Central memory CD8-positive, alpha-beta T cell (primary cell): ENCODE data around the gene BICC1.

ENCODE experiments used
- ATAC-seq: fragments of 150-1000 bp; cut with Tn5 transposase; replicated peaks from 2 replicates; pipeline ENCODE4 v1.10.0; 2022; ENCODE audit warnings: mild to moderate bottlenecking, moderate FRiP score, moderate number of reproducible peaks; ENCODE audit not compliant: poor library complexity, severe bottlenecking; ENCODE audit errors: extremely low read depth
- DNase-seq, 2 donors: peaks; one replicate each; pipeline ENCODE4 v3.0.0; 2021; ENCODE audit warnings: low spot score in 2 of 2
- H3K27ac Mint-ChIP-seq: one replicate; pipeline ENCODE4 v1.8.0; 2022; ENCODE audit warnings: low read depth, mild to moderate bottlenecking, moderate library complexity, mixed read lengths
- H3K27me3 Mint-ChIP-seq: one replicate; pipeline ENCODE4 v1.8.0; 2022; ENCODE audit warnings: mixed read lengths
- H3K36me3 Mint-ChIP-seq: one replicate; pipeline ENCODE4 v1.8.0; 2022; ENCODE audit warnings: mild to moderate bottlenecking, moderate library complexity, mixed read lengths; ENCODE audit not compliant: insufficient read depth
- H3K4me1 Mint-ChIP-seq: one replicate; pipeline ENCODE4 v1.8.0; 2022; ENCODE audit warnings: mixed read lengths
- H3K4me3 Mint-ChIP-seq: one replicate; pipeline ENCODE4 v1.8.0; 2022; ENCODE audit warnings: mild to moderate bottlenecking, moderate library complexity, mixed read lengths
- H3K9me3 Mint-ChIP-seq: one replicate; pipeline ENCODE4 v1.8.0; 2022; ENCODE audit warnings: mixed read lengths

The BICC1 gene

DNA sequence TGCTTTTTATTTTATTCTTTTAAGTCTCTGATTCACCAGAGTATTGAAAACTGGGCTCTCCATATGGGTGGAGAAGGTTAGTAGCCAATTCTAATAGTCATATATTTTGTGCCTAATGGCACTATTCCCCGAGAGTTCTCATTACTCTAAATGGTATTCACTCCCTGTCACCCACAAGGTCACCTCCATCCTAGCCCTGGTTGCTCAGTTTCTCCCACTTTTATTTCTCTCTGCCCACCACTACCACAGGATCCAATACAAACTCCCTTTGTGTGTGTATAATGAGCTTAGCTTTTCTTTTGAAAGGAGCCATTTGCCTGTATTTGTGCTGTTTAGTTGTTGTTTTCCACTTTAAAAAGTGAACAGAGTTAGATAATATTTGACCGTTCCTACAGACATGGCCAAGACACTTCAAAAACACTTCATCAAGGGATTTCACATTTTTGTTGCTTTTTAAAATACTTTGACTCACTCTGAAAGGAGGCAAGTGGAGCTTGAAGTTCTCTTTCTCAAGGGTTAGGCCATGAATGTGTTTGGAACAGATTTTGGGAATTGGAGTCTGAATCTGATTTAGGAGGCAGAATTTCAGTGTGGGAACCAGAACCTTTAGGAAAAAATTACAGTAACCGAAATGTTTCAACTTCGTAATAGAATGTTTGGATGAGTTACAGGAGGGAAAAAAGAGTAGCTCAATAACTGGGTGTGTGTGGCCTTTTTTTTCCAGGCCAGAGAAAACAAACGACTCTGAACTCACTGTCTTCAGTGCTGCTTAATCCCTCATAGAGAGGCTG is 321.3 kb downstream of the BICC1 start:
- DNase-seq (no peak), ATAC-seq (no peak)
- Mint-ChIP-seq H3K9me3 (no peaks in the 10 kb centered on the region), H3K4me3 (no peak overlapping the region), H3K4me1 (no peaks in the 10 kb centered on the region), H3K27ac (no peak overlapping the region), H3K27me3 (no peaks in the 10 kb centered on the region), H3K36me3 (no peaks in the 10 kb centered on the region)

DNA sequence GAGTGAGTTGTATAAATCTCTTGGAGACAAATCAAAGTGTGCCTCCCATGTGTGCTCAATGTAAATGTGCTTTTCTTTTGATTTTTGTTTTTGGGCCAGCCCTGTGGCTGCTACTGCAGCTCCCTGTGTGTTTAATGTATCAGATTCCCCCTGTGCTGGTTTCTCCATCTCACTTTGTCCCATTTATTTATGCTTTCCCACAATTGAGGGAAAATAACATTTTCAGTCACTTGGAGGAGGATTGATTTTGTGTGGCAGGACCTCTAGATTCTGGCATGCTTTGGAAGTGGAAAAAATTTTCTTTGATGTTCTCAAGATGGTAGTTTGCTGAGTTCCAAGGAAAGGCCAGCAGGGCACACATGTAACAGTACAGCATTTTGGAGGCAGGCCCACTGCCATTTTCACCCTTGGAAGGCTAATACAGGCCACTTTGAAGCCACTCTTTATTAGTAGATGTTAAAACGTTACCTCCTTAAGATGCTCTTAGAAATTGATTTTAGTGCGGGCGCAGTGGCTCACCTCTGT is 323.6 kb downstream of the BICC1 start:
- H3K36me3 Mint-ChIP-seq = no peaks in the 10 kb centered on the region
- no peaks in the 10 kb centered on the region for H3K9me3 Mint-ChIP-seq
- no peak for ATAC-seq
- no peaks in the 10 kb centered on the region for H3K27me3 Mint-ChIP-seq
- no peak overlapping the region for H3K4me3 Mint-ChIP-seq
- no peak for DNase-seq
- H3K27ac Mint-ChIP-seq = no peak overlapping the region
- no peaks in the 10 kb centered on the region for H3K4me1 Mint-ChIP-seq

DNA sequence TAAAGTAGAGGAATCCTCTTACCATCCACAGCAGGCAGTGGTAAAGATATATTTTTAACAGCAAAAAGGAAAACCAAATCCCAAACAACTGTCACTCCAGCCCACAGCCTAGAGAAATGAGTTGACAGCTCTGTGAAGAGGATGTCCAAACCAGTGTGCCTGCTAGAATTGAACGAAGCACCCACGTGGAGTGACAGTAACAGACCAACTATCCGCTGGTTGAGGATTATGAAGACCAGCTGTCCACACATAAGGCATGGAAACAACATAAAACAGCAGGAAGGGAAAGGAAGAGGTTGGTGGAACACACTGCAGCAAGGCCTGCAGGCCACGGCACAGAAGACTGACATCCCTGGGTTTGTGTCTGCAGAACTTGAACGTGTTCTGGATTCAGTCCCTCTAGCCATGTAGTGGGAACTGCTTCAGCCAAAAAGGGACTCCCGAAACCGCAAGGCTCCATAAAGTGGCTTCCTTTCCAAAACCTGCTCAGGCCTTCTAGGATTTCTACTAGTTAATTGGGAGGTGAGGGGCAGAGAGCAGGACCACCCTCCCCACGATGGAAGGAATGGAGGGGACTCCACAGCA is 324.4 kb downstream of the BICC1 start:
- ATAC-seq (no peak), DNase-seq (no peak)
- no peak overlapping the region for H3K27ac Mint-ChIP-seq
- no peaks in the 10 kb centered on the region for H3K27me3 Mint-ChIP-seq
- H3K4me3 Mint-ChIP-seq = no peak overlapping the region
- no peaks in the 10 kb centered on the region for H3K9me3 Mint-ChIP-seq
- no peaks in the 10 kb centered on the region for H3K36me3 Mint-ChIP-seq
- no peaks in the 10 kb centered on the region for H3K4me1 Mint-ChIP-seq

DNA sequence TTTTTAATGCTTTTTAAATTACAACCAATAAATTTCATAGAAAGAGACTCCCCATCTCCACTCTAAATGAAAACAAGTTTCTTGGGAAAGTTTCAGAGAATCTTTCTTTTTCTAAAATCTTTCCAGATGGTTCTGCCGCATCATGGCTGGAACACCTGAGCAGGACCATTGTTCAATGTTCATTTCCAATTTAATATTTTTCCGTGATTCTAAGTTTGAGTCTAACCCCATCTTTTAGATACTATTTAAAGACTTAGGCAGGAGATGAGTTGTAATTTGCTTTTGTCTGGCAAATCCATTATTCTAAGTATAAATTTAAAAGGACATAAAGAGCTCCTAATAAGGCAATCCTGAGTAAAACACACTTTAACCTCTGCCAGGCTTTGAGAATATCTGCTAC is 325.2 kb downstream of the BICC1 start:
- no peaks in the 10 kb centered on the region for H3K36me3 Mint-ChIP-seq
- DNase-seq (no peak), ATAC-seq (no peak)
- H3K9me3 Mint-ChIP-seq = no peaks in the 10 kb centered on the region
- no peak overlapping the region for H3K4me3 Mint-ChIP-seq
- H3K4me1 Mint-ChIP-seq = no peaks in the 10 kb centered on the region
- no peaks in the 10 kb centered on the region for H3K27me3 Mint-ChIP-seq
- no peak overlapping the region for H3K27ac Mint-ChIP-seq

DNA sequence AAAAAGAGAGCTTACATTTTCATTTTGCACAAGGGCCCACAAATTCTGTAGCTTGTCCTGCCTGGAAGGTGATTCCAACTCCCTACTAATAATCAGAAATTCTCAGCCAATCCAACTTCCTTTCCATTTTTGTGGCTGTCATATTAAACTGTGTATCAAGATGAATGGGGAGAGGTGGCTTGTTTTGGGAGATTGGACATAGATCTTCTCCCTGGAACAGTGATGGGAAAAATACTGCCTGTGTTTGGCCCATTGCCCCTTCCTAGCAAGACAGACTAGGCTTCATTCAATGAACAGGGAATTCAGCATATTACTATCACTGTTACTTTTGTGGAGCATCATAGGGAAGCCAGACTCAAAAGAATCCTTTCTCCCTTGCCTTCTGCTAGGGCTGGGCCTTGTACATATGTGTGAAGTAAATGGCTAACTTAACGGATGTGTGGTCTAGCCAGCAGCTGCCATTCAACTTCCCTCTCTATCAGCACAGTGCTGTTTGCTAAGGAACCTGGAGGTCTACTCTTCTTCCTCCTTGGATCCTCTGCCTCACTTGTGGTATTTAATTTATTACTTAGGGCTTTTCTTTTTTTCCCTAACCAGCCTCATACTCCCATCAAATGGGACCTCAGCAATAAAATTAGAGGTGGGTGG is 326.0 kb downstream of the BICC1 start:
- Mint-ChIP-seq H3K4me1 (no peaks in the 10 kb centered on the region), H3K27ac (no peak overlapping the region), H3K9me3 (no peaks in the 10 kb centered on the region), H3K36me3 (no peaks in the 10 kb centered on the region), H3K4me3 (no peak overlapping the region), H3K27me3 (no peaks in the 10 kb centered on the region)
- ATAC-seq = no peak
- no peak for DNase-seq

DNA sequence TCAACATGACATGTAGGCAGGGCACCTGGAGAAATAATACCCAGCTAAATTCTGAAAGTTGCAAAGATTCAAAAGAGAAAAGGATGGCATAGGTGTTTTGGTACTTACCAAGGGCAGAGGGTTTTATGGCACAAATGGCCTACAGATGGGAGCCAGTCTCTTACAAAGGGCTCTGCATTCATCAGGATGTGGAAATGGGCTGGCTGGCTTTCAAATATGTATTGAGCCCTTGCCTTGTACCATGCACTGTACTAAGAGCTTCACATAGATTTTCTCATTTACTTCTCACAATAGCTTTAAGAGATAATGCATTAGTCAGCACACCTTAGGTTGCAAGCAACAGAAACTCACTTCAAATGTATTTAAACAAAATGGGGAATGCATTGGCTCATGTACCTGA is 327.1 kb downstream of the BICC1 start:
- ATAC-seq (no peak), DNase-seq (no peak)
- Mint-ChIP-seq H3K36me3 (no peaks in the 10 kb centered on the region), H3K27me3 (no peaks in the 10 kb centered on the region), H3K9me3 (no peaks in the 10 kb centered on the region), H3K4me1 (no peaks in the 10 kb centered on the region), H3K27ac (no peak overlapping the region), H3K4me3 (no peak overlapping the region)

DNA sequence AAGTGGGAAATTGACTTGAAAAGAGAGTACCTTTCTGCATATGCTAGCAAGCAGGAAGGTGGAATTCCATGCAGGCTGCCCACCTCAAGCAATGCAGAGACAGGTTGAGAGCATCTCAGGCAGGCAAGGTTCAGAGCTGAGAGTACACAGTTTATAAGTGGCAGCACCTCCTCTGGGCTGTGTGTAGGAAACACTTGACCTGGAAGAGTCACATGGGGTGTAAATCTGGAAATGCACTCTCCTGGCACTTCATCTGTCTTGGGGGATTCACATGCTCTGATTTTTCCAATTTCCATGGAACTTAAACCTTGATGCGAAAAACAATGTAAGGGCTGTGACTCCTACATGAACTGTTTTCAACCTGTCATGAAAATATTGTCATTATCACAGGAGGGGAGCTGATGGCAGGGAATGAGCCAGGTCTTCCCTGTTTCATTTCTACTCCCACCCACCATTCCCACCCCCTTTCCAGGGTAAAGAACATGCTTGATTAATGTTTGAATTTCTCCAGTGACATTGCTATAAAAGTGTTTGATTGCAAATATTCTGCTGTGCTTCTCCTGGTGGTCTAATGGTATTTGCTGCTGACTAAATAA is 328.3 kb downstream of the BICC1 start:
- Mint-ChIP-seq H3K4me1 (no peaks in the 10 kb centered on the region), H3K9me3 (no peaks in the 10 kb centered on the region), H3K4me3 (no peak overlapping the region), H3K36me3 (no peaks in the 10 kb centered on the region), H3K27ac (no peak overlapping the region), H3K27me3 (no peaks in the 10 kb centered on the region)
- ATAC-seq = no peak
- DNase-seq = no peak

DNA sequence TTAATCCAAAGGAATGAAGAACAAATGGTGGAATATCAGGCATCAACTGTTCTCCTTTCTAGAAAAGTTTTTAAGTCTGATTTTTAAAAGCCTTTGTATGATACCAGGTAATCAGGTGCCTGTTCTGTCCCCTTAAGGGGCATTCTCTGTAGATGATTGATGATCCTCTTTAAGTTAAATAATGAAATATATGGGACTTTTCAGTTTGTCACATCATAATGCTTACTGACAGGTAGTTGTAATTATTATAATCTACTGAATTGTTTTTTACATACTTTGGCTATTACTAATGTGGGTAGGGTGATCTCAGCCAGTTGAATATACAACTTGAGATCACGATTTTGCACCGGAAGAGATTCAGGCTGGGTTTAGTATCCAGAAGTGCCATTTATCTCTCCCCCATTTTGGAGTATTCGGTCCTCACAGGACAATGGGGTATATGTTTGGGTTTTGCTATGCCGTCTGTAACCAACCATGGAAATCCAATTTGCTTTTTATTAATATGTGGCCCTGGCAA is 330.2 kb downstream of the BICC1 start:
- Mint-ChIP-seq H3K36me3 (no peaks in the 10 kb centered on the region), H3K9me3 (peaks cover 3% of the 10 kb centered on the region), H3K27ac (no peak overlapping the region), H3K27me3 (no peaks in the 10 kb centered on the region), H3K4me1 (no peaks in the 10 kb centered on the region), H3K4me3 (no peak overlapping the region)
- no peak for ATAC-seq
- no peak for DNase-seq

DNA sequence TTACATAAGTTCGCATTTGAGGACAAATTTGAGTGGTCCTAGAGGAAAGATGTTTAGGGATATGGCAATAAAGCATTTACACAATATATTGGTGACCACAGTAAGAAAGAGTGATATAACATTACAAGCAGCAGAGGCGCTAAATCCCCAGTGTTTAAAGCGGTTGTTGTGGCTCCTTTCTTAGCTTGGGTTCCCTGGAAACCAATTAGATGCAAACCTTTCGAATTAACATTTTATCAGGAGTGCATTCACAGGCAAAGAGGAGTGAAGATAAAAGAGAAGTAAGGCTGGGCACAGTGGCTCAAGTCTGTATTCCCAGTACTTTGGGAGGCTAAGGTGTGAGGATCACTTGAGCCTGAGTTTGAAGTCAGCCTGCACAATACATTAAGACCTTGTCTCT is 331.1 kb downstream of the BICC1 start:
- H3K36me3 Mint-ChIP-seq = no peaks in the 10 kb centered on the region
- H3K4me3 Mint-ChIP-seq = no peak overlapping the region
- H3K9me3 Mint-ChIP-seq = peaks cover 4% of the 10 kb centered on the region
- ATAC-seq (no peak), DNase-seq (no peak)
- no peaks in the 10 kb centered on the region for H3K27me3 Mint-ChIP-seq
- H3K27ac Mint-ChIP-seq = no peak overlapping the region
- H3K4me1 Mint-ChIP-seq = no peaks in the 10 kb centered on the region

DNA sequence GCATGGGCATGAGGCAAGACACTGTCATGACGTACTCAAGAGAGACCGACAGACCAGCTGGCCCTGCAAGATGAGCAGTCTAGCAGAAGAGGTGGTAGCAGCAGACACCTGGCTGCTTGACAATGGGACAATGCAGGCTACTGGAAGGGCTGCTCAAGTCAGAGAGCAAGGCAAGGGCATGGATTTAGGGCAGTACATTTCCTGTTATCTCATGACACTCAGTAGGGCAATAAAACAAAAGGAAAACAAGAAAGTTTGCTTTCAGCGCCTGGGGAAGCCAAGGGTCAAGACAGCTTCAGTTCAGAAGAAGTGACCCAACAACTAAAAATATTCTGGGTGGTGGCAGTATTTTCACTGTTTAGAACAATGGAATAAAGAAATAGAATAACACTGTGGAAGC is 332.0 kb downstream of the BICC1 start:
- Mint-ChIP-seq H3K4me1 (no peaks in the 10 kb centered on the region), H3K27me3 (no peaks in the 10 kb centered on the region), H3K27ac (no peak overlapping the region), H3K9me3 (peaks cover 4% of the 10 kb centered on the region), H3K4me3 (no peak overlapping the region), H3K36me3 (no peaks in the 10 kb centered on the region)
- ATAC-seq = no peak
- no peak for DNase-seq

DNA sequence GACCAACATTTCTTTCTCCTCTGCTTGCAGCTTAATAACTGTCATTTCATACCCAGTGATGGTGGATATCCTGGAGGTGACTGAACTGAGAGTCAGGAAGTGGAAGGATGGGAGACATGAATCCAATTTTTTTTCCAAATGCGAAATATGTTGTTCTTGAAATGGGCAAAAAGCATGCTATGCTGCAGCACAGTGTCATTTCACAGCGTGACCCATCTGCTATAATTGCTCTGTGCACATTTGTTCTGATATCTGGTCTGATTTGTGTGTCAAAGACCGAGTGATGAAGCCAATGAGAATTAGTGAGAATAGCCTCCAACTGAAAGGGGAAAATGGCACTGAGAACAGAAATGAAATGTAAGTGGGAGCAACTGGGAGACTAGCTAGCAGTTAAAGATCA is 334.2 kb downstream of the BICC1 start:
- H3K9me3 Mint-ChIP-seq = peaks cover 4% of the 10 kb centered on the region
- ATAC-seq = no peak
- H3K27ac Mint-ChIP-seq = no peak overlapping the region
- no peak overlapping the region for H3K4me3 Mint-ChIP-seq
- DNase-seq = no peak
- H3K27me3 Mint-ChIP-seq = no peaks in the 10 kb centered on the region
- no peaks in the 10 kb centered on the region for H3K36me3 Mint-ChIP-seq
- H3K4me1 Mint-ChIP-seq = no peaks in the 10 kb centered on the region

DNA sequence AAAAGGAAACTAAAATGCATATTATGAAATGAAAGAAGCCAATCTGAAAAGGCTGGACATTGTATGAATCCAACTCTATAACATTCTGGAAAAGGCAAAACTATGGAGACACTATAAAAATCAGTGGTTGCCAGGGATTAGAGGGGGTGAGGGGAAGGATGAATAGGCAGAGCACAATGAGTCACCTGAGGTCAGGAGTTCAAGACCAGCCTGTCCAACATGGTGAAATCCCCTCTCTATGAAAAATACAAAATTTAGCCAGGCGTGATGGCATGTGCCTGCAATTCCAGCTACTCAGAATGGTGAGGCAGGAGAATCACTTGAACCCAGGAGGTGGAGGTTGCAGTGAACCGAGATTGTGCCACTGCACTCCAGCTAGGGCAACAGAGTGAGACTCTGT is 338.9 kb downstream of the BICC1 start:
- H3K4me3 Mint-ChIP-seq = no peak overlapping the region
- H3K4me1 Mint-ChIP-seq = no peaks in the 10 kb centered on the region
- ATAC-seq (no peak), DNase-seq (no peak)
- no peaks in the 10 kb centered on the region for H3K36me3 Mint-ChIP-seq
- no peaks in the 10 kb centered on the region for H3K27me3 Mint-ChIP-seq
- no peak overlapping the region for H3K27ac Mint-ChIP-seq
- peaks cover 4% of the 10 kb centered on the region for H3K9me3 Mint-ChIP-seq
